ELR (cell line): ENCODE measurements around the gene CTDNEP1.

Experiments used
- DNase-seq: peaks from one replicate; pipeline ENCODE4 v3.0.0-alpha.2; 2015; ENCODE audit warnings: low read depth

CTDNEP1 gene

GRCh38 chr17:7280519-7281073, 29.1 kb upstream of the CTDNEP1 start:
- peak; percentile 86 for DNase-seq

- DNase-seq = no peak
These were observed 27.9 kb upstream of the CTDNEP1 start for GRCh38 chr17:7279448-7279847.

- DNase-seq = peak; percentile 76
These were observed 15.2 kb upstream of the CTDNEP1 start for GRCh38 chr17:7266784-7267183.

GRCh38 chr17:7263801-7264078, 12.2 kb upstream of the CTDNEP1 start:
- DNase-seq = no peak

GRCh38 chr17:7262935-7263800, 11.6 kb upstream of the CTDNEP1 start:
- no peak for DNase-seq

GRCh38 chr17:7262192-7262934, 10.8 kb upstream of the CTDNEP1 start, which contains the start of gene CLDN7:
Gene CLDN7, minus strand, starts transcription at chr17:7262478. Its CDS starts 435 bp downstream, at chr17:7262043.
- no peak for DNase-seq

GRCh38 chr17:7261379-7262191, 10.1 kb upstream of the CTDNEP1 start:
- no peak for DNase-seq

- DNase-seq = no peak
These were observed 9.3 kb upstream of the CTDNEP1 start for GRCh38 chr17:7260651-7261378.

GRCh38 chr17:7260151-7260550, 8.6 kb upstream of the CTDNEP1 start:
- no peak for DNase-seq

GRCh38 chr17:7259555-7259889, 8.0 kb upstream of the CTDNEP1 start:
- no peak for DNase-seq

GRCh38 chr17:7258731-7259554, 7.4 kb upstream of the CTDNEP1 start:
- peak; percentile 28 for DNase-seq

GRCh38 chr17:7256766-7257456, 5.4 kb upstream of the CTDNEP1 start:
- DNase-seq = no peak

GRCh38 chr17:7254511-7254910, 3.0 kb upstream of the CTDNEP1 start:
- DNase-seq = no peak

- DNase-seq = no peak
These were observed 1.5 kb upstream of the CTDNEP1 start for GRCh38 chr17:7253082-7253481.

- DNase-seq = peak; percentile 96
These were observed 876 bp upstream of the CTDNEP1 start, which contains the start of gene ELP5 for GRCh38 chr17:7252176-7253043. Gene ELP5, plus strand, starts transcription at chr17:7252215. Its CDS starts 336 bp downstream, at chr17:7252551.

- DNase-seq = no peak
These were observed 573 bp downstream of the CTDNEP1 start for GRCh38 chr17:7250695-7251627.

GRCh38 chr17:7249830-7250229, 1.7 kb downstream of the CTDNEP1 start:
- DNase-seq = no peak

GRCh38 chr17:7249214-7249613, 2.3 kb downstream of the CTDNEP1 start:
- no peak for DNase-seq
